Measurements from ENCODE around the gene UNC5C. TPM values are rescaled to one million over a fixed set of nuclear protein-coding genes. Genes with fewer than 3 reads are reported as not detected.

The UNC5C gene
- total RNA-seq, 2 donors from 2014 or later, result not detected

- Mint-ChIP-seq H3K36me3 (no peaks in the 10 kb centered on the region), H3K27me3 (peaks cover 13 to 16% of the 10 kb centered on the region in 2 donors), H3K27ac (no peak overlapping the region), H3K4me3 (no peak overlapping the region), H3K4me1 (ENCODE audit: low read depth in 2 of 2) (peaks cover 5 to 16% of the 10 kb centered on the region in 2 donors), H3K9me3 (peaks cover 3% of the 10 kb centered on the region)
- DNase-seq (ENCODE audit: low spot score) (no peak), ATAC-seq (no peak)
Observed at GRCh38 chr4:95552942-95553550, 4.3 kb upstream of the UNC5C start.

- H3K4me3 Mint-ChIP-seq, result no peak overlapping the region
- ATAC-seq (no peak), DNase-seq (ENCODE audit: low spot score) (no peak)
- no peak overlapping the region for H3K27ac Mint-ChIP-seq
- H3K4me1 Mint-ChIP-seq (ENCODE audit: low read depth in 2 of 2), result peaks cover 5 to 16% of the 10 kb centered on the region in 2 donors
- peaks cover 3% of the 10 kb centered on the region for H3K9me3 Mint-ChIP-seq
- no peaks in the 10 kb centered on the region for H3K36me3 Mint-ChIP-seq
- peaks cover 13 to 20% of the 10 kb centered on the region in 2 donors for H3K27me3 Mint-ChIP-seq
Observed at GRCh38 chr4:95551653-95552052, 2.9 kb upstream of the UNC5C start.

- H3K4me1 Mint-ChIP-seq (ENCODE audit: low read depth in 2 of 2), result peaks cover 5 to 16% of the 10 kb centered on the region in 2 donors
- peak overlapping the region; percentile 78 for H3K4me3 Mint-ChIP-seq
- ATAC-seq, result no peak
- DNase-seq (ENCODE audit: low spot score), result no peak
- H3K9me3 Mint-ChIP-seq, result peaks cover 3% of the 10 kb centered on the region
- H3K27me3 Mint-ChIP-seq, result peaks cover 13 to 24% of the 10 kb centered on the region in 2 donors
- H3K27ac Mint-ChIP-seq, result no peak overlapping the region
- no peaks in the 10 kb centered on the region for H3K36me3 Mint-ChIP-seq
Observed at GRCh38 chr4:95550115-95550987, 1.6 kb upstream of the UNC5C start.

DNA sequence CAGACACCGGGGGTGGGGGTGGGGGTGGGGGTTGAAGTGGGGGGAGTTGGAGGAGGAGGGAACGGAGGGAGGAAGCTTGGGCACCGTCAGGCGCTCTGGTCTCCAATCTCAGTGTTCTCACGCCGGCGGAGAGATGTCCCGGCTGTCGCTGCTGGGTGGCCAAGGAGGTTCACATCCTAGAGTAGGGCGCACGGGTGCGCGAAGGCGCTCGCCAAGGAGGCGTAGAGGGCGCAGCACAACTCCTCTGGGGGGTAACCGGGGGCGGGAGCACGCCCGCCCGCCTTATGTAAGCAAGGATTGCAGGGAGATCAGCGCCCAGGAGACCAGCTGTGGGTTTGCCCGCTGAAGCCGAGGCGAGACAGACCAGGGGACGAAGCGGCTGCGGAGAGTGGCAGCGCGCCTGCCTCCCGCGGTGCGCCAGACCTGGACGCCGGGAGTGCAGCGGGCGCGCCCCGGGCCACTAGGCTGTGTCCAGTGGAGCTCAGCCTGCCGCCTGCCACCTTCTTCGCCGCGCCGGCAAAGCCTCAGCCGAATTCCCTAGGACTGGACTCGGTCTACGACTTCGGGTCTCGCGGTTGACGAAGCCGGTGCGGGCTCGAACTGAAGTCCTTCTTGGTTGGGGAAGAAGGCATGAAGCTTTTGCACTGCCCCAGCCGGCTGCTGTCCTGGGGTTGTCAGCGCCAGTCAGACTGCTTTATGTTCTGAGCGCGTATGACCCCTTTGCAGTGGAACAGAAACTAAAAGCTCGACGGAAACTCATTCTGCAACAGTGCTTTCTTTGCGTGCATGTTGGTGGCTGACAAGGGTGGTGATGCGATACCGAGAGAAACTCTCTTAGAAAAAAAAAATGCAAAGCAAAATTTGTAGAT lies 707 bp upstream of the UNC5C start:
- ATAC-seq (peak; percentile 69 to 77), DNase-seq (ENCODE audit: low spot score) (peak; percentile 59)
- Mint-ChIP-seq H3K4me1 (ENCODE audit: low read depth in 2 of 2) (peaks cover 5 to 16% of the 10 kb centered on the region in 2 donors), H3K27ac (no peak overlapping the region), H3K36me3 (no peaks in the 10 kb centered on the region), H3K27me3 (peaks cover 13 to 22% of the 10 kb centered on the region in 2 donors), H3K9me3 (peaks cover under 1% of the 10 kb centered on the region), H3K4me3 (peak overlapping the region; percentile 78)

DNA sequence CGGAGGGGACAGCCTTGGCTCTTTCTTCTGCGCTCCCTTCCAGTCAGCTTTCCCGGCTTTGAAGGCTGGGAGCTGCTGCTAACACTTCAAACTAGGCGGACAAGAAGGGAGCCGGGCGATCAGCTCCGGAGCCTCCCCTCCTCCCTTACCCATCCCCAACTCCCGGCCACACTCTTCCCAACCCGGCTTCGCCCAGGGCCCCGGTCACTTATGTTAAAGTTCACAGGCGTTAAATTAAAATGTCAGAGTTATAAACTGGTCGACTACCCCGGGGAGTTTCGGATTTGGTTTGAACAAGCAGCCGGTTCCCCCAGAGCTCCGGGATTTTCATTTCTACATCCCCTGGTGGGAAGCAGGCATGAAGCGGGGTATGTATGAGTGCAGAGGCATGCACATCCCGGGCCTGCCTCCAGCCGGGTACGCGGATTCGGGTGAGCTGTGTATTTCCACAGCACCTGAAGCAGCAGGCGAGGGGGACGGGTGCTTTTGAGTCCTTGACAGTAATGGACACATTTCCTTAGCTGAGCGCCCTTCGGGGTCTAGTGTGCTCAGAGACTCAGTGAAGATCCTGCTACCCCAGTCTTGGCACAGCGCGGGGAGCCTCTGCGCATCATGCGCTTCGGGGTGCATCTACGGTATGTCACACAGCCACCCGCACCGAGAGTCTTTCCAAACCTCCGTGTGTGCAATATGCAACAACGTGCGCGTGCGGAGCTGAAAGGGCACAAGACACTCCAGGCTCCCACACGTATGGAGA lies 880 bp downstream of the UNC5C start:
- H3K9me3 Mint-ChIP-seq, result no peaks in the 10 kb centered on the region
- ATAC-seq, result no peak
- peaks cover 13 to 22% of the 10 kb centered on the region in 2 donors for H3K27me3 Mint-ChIP-seq
- no peak for DNase-seq (ENCODE audit: low spot score)
- peak overlapping the region; percentile 45 for H3K4me3 Mint-ChIP-seq
- H3K36me3 Mint-ChIP-seq, result no peaks in the 10 kb centered on the region
- H3K27ac Mint-ChIP-seq, result no peak overlapping the region
- peaks cover 5 to 16% of the 10 kb centered on the region in 2 donors for H3K4me1 Mint-ChIP-seq (ENCODE audit: low read depth in 2 of 2)

DNA sequence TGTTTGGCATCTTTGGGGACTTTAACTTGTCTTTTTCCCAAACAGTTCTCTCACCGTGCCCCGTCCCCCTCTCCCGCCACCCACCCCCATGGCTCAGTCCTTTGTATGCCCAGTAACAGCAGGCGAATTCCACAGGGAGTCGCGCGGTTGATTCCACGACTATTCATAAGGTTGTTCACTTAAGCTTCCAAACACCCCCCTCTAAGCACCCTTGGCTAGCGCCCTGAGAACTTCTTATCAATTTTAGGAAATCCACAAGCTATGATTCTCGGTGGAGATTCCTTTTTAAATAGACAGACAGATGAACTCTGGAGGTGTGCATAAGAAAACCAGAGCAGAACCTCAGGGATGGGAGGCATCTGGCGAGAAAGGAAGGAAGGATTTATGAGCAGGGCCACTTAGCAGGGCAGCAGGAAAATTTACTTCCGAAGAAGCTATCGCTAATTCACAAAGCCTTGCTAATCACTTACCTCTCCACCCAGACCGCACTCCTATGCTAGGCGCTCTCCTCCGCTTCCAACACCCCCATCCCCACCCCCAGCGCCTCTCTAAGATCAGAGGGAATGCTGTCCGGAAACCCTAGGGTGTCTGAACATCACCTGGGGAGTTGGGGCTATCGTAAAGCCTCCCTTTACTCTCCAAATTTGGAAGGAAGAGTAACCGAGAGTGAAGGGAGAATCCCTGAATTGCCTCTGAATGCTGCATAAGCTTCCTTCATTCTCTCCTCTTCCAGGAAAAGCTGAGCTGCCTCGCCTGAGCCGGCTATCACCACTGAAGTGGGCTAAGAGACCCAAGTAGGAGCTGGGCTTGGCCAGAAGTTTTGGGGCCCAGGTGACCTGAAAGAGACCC lies 1.7 kb downstream of the UNC5C start:
- DNase-seq (ENCODE audit: low spot score), result no peak
- Mint-ChIP-seq H3K4me3 (no peak overlapping the region), H3K9me3 (no peaks in the 10 kb centered on the region), H3K27me3 (peaks cover 13 to 22% of the 10 kb centered on the region in 2 donors), H3K27ac (no peak overlapping the region), H3K4me1 (ENCODE audit: low read depth in 2 of 2) (peaks cover 5 to 16% of the 10 kb centered on the region in 2 donors), H3K36me3 (no peaks in the 10 kb centered on the region)
- ATAC-seq, result no peak

- peaks cover 5 to 16% of the 10 kb centered on the region in 2 donors for H3K4me1 Mint-ChIP-seq (ENCODE audit: low read depth in 2 of 2)
- DNase-seq (ENCODE audit: low spot score) (no peak), ATAC-seq (no peak)
- H3K9me3 Mint-ChIP-seq, result no peaks in the 10 kb centered on the region
- no peak overlapping the region for H3K4me3 Mint-ChIP-seq
- peaks cover 13 to 17% of the 10 kb centered on the region in 2 donors for H3K27me3 Mint-ChIP-seq
- no peak overlapping the region for H3K27ac Mint-ChIP-seq
- H3K36me3 Mint-ChIP-seq, result no peaks in the 10 kb centered on the region
Observed at GRCh38 chr4:95546221-95546620, 2.6 kb downstream of the UNC5C start.

DNA sequence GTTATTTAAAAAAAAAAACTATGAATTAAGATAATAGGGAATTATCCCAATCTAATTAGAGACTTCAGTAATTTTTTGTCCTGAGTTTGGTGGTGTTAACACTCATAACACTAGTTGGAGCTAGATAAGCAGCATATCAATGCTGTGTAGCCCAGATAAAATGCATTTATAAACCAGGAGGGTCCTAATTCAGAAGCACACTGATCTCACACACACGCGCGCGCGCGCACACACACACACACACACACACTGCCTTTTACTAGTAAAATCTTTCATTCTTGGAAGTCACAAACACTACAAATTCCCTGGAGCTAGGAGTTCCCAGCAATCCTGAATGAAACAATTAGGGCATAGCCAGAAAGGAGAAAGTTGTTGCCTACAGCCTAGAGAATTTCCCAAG lies 3.2 kb downstream of the UNC5C start:
- H3K36me3 Mint-ChIP-seq, result no peaks in the 10 kb centered on the region
- H3K27ac Mint-ChIP-seq, result no peak overlapping the region

GRCh38 chr4:95544113-95545103 lies 4.4 kb downstream of the UNC5C start:
- Mint-ChIP-seq H3K27me3 (peaks cover 0 to 15% of the 10 kb centered on the region in 2 donors), H3K36me3 (no peaks in the 10 kb centered on the region), H3K4me3 (no peak overlapping the region), H3K27ac (no peak overlapping the region), H3K4me1 (ENCODE audit: low read depth in 2 of 2) (peaks cover 0 to 7% of the 10 kb centered on the region in 2 donors), H3K9me3 (no peaks in the 10 kb centered on the region)
- no peak for ATAC-seq
- DNase-seq (ENCODE audit: low spot score), result no peak

More for the DNA sequence above, 3.2 kb downstream of the UNC5C start:
- peaks cover 5 to 14% of the 10 kb centered on the region in 2 donors for H3K4me1 Mint-ChIP-seq (ENCODE audit: low read depth in 2 of 2)
- no peak overlapping the region for H3K4me3 Mint-ChIP-seq
- ATAC-seq (no peak), DNase-seq (ENCODE audit: low spot score) (no peak)
- H3K9me3 Mint-ChIP-seq, result no peaks in the 10 kb centered on the region
- H3K27me3 Mint-ChIP-seq, result peaks cover 9 to 17% of the 10 kb centered on the region in 2 donors

DNA sequence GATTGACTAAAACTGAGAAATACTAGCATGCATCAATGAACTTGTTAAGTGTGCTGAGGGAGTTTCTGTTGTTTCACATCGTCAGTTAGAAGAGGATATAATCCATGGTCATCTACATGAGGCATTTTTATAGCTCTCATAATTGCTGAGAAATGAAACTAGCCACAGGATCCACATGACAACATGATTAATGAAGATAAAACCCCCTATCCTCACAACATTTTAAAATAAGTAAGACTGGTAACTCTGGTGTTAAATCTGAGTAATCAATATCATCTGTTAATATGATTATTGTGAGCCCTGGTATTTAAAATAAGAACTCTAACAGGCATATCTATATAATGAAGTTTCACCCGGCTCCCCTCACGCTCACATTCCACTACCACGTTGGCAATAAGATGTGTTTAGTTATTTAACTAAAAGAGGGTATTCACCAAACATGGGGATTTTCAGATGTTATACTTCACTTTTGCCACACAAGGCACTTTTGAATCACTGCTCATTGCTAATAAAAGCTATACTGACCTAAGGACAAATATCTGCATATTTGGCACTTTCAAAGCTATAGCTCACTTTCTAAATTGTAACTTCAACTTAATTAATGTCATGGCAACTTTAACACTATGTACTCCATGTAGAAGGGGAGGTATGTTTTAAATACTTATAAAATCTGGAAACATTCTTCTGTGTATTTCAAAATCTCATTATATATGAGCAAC lies 6.7 kb downstream of the UNC5C start:
- H3K9me3 Mint-ChIP-seq, result no peaks in the 10 kb centered on the region
- peaks cover 0 to 6% of the 10 kb centered on the region in 2 donors for H3K27me3 Mint-ChIP-seq
- H3K36me3 Mint-ChIP-seq, result no peaks in the 10 kb centered on the region
- no peak overlapping the region for H3K4me3 Mint-ChIP-seq
- ATAC-seq, result no peak
- no peak overlapping the region for H3K27ac Mint-ChIP-seq
- no peaks in the 10 kb centered on the region for H3K4me1 Mint-ChIP-seq (ENCODE audit: low read depth in 2 of 2)
- no peak for DNase-seq (ENCODE audit: low spot score)

DNA sequence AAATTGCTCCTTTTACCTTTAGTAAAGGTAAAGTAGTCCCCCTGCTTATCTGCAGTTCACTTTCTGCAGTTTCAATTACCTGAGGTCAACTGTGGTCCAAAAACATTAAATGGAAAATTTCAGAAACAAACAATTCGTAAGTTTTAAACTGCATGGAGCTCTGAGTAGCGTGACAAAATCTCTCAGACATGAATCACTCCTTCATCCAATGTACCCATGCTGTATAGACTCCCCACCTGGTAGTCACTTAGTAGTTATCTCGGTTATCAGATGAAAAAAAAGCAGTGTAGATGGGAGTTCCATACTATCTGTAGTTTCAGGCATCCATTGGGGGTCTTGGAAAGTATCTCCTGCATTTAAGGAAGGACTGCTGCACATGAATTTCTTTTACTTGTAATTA lies 7.7 kb downstream of the UNC5C start:
- Mint-ChIP-seq H3K9me3 (no peaks in the 10 kb centered on the region), H3K4me1 (ENCODE audit: low read depth in 2 of 2) (no peaks in the 10 kb centered on the region), H3K27ac (no peak overlapping the region), H3K27me3 (peaks cover 0 to 4% of the 10 kb centered on the region in 2 donors), H3K36me3 (no peaks in the 10 kb centered on the region), H3K4me3 (no peak overlapping the region)
- DNase-seq (ENCODE audit: low spot score) (no peak), ATAC-seq (no peak)

All from natural killer cell treated with Interleukin-12 subunit alpha and Interleukin-12 subunit beta and Interleukin-15 and Interleukin-18, amount 100 ng/mL, for 72 hours (primary cell).